Activated CD4-positive, alpha-beta T cell treated with anti-CD3 and anti-CD28 coated beads for 24 hours (primary cell): Measurements from ENCODE around the gene CTDSP1.

Experiments
- DNase-seq, 2 donors: peaks; one replicate each; pipeline ENCODE4 v3.0.0-alpha.2; 2020; ENCODE audit warnings: low read depth in 2 of 2

CTDSP1 gene, protein sequence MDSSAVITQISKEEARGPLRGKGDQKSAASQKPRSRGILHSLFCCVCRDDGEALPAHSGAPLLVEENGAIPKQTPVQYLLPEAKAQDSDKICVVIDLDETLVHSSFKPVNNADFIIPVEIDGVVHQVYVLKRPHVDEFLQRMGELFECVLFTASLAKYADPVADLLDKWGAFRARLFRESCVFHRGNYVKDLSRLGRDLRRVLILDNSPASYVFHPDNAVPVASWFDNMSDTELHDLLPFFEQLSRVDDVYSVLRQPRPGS

DNA sequence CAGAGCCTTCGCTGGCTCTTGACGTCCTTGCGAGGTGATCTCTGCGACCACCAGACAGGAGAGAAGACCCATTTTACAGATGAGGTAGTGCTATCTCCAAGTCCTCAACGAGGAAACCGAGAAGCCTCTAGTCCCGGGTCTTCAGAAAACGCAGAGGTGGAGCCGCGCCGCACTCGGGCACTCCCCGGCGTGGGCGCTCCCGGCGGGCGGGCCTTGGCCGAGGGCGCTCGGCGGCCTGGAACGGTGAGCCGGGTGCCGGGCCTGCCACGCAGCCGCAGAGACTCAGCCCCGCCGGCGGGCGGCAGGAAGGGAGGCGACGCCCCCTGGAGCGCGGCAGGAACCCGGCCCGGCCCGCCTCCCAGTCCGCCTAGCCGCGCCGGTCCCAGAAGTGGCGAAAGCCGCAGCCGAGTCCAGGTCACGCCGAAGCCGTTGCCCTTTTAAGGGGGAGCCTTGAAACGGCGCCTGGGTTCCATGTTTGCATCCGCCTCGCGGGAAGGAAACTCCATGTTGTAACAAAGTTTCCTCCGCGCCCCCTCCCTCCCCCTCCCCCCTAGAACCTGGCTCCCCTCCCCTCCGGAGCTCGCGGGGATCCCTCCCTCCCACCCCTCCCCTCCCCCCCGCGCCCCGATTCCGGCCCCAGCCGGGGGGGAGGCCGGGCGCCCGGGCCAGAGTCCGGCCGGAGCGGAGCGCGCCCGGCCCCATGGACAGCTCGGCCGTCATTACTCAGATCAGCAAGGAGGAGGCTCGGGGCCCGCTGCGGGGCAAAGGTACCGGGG is at the start of gene CTDSP1:
TSS of gene CTDSP1 (plus strand) at position 478 of the 776 bp plus-strand sequence. CDS start at position 701, 223 bp downstream.
- peak; percentile 80 to 85 for DNase-seq

DNA sequence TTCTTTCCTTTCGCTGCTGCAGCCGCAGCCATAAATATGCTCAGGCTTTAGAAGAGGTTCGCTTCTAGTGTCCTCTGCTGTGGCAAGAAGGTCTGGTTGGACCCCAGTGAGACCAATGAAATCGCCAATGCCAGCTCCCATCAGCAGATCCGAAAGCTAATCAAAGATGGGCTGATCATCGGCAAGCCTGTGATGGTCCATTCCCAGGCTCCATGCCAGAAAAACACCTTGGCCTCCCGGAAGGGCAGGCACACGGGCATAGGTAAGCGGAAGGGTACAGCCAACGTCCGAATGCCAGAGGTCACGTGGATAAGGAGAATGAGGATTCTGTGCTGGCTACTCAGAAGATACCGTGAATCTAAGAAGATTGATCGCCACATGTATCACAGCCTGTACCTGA is 45.6 kb upstream of the CTDSP1 start:
- DNase-seq: no peak

DNA sequence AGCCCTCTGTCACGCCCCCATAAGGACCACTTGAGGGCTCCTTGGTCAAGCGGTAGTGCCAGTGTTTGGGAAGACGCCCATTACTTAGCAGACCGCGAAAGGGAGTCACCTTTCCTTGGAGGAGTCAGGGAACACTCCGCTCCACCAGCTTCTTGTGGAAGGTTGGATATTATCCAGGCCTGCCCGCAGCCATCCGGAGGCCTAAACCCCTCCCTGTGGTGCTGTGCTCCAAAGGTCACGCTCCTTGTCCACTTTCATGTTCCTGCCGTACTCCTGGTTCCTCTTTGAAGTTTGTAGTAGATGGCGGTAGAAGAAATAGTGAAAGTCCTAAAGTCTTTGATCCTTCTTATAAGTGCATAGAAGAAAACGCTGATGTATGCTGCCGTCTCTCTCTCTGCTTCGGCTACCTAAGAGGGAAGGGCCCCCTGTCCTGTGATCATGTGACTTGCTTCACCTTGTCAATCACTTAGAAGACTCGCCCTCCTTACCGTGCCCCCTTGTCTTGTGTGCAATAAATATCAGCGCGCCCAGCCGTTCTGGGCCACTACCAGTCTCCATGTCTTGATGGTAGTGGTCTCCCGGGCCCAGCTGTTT is 44.7 kb upstream of the CTDSP1 start:
- no peak for DNase-seq

DNA sequence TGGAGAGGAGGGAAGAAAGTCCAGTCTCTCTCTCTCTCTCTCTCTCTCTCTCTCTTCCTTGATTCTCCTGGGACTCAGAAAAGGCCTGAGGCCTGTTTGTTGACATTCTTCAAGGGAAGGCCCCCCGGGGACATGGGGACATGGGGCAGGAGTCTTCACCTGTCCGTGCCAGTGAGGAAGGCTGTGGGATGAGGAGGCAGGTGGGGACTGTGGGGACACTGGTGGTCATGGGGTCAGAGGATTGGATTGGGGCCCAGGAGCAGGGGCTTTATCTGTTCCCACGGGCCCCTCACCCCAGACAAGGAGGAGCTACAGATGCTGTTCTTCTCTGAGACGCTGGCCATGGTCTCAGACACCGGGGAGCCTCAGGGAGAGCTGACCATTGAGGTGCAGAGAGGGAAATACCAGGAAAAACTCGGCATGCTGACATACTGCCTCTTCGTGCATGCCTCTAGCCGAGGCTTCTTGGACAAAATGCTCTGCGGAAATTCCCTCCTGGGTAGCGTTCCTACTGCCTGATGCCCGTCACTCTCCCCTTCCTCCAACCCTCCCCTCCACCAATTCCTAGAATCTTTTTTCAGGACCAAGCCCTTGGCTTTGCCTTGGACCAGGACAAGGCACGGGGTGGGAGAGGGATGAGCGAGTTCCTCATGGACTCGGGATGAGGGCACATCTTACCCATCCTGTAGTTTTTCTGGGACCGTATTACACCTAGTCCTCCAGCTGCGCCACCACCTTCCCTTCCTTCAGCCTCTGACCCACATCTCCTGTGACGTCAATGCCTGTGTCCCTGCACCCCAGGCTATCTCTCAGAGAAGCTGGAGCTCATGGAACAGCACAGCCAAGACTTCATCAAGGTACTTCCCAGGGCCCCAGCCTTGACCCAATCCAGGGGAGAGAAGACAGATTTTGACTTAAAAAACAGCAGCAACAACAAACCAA is 42.2 kb upstream of the CTDSP1 start:
- no peak for DNase-seq

DNA sequence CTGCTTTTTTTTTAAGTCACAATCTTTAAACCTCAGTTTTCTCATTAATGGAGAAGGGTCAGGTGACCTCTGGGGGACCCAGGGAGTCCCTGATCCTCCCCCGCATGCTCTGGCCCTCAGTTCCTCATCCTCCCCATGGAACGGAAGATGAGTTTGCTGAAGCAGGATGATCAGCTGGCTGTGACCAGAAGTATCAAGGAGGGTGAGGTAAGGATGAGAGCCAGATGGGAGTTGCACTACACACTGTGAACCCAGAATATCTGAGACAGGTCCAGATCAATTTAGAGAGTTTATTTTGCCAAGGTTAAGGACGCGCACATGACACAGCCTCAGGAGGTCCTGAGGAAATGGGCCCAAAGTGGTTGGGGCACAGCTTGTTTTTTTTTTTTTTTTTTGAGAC is 39.2 kb upstream of the CTDSP1 start:
- DNase-seq: no peak

DNA sequence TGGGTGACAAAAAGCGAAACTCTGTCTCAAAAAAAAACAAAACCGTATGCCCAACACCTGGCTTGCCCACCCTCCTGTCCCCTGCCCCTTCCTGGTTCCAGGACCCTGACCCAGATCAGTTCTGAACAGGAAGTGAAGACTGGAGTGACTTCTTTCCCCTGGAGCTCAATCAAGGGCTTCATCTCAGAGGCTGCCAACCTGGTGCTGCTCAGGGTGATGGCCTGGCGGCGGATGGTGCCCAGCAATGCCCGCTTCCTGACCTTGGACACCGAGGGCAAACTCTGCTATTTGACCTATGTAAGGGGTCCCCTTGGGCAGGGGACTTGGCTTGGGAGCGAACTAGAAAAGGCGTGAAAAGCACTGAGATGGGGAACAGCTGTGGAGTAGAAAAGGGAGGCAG is 37.1 kb upstream of the CTDSP1 start:
- no peak for DNase-seq

DNA sequence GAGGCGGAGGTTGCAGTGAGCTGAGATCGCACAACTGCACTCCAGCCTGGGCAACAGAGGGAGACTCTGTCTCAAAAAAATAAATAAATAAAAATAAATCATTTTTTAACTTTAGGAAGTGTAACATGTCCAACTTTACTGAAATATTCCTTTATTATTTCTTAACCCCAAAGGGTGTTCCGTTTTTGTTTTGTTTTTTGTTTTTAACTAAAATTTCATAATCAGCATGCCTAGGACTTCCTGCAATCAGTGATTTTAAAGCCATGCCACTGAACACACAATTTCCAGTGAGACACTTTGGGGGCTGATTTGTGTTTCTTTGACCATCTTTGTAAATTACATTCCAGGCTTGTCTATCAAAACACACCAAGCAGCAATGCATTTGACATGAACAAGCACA is 35.9 kb upstream of the CTDSP1 start:
- DNase-seq: no peak

DNA sequence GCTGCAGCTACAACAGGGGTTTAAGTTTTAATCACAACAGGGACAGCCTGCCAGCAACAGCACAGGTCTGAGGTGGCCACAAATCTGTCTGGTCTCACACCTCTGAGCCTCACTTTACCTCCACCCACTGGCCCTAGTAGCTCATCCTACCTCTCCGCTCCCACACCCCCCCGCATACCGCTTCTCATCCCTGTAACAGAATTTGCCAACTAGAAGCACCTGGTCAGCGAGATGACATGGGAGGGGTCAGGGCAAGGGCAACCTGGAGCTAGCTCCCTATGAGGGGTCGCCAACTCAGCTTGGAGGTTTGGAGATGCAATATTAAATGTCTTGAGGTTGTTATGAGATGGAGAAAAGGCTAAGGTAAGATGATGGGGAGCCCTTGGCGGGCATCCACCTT is 35.5 kb upstream of the CTDSP1 start:
- no peak for DNase-seq

DNA sequence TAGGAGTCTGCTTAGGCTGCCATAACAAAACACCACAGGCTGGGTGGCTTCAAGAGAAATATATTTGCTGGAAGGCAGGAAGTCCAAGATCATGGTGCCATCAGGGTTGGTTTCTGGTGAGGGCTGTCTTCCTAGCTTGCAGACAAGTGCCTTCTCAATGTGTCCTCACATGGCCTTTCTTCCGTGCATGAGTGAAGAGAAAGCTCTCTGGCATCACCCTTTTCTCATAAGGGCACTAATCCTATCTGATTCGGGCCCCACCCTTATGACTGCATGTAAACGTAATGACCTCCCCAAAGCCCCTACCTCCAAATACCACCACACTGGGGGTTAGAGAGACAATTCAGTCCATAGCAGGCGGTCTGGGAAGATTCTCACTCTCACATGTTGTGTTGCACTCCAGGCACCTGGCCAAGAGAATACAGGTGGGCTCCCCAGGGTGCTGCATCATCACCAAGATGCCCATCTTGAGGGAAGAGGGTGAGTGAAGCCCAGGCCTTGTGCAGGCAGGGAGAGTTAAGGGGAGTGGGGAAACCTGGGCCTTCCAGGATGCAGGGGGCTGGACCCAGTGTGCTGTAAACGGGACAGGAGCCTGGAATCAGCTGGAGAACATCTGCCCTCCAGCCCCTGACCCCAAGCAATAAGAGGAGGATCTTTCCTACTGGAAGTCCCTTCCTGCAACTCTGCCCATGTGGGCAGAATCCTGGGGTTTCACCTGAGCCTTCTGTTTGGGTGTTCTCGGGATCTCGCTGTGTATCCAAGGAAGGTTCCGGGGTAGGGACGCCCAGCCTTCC is 32.9 kb upstream of the CTDSP1 start:
- no peak for DNase-seq

DNA sequence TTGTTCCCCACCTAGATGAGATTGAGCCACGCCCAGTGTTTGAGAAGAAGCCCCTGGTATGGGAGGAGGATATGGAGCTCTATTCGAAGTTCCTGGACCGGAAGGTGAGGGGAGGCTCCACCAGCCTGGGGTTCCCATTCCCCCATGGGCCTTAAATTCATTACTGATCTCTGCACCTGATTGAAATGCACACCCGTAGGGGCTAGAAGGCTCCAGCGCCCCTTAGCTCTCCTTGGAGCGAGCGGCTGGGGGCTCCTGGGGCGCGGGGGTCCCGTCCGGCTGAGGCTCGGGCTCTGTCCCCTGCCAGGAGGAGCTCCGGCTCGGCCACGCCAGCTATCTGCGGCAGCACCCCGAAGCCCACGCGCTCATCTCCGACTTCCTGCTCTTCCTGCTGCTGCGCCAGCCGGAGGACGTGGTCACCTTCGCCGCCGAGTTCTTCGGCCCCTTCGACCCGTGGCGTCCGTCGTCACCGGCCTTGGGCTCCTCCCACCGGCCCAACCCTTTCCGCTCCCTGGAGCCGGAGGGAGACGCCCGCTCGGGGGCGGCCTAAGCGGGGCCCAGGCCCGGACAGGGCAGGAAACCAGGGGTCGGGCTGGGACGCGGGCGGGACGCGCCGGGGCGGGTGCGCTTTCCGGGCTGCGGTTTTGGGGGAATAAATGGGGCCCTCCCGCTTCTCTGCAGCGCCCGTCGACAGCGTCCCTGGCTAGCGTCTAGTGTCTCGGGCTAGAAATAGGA is 32.1 kb upstream of the CTDSP1 start:
- DNase-seq: peak; percentile 47 to 58

DNA sequence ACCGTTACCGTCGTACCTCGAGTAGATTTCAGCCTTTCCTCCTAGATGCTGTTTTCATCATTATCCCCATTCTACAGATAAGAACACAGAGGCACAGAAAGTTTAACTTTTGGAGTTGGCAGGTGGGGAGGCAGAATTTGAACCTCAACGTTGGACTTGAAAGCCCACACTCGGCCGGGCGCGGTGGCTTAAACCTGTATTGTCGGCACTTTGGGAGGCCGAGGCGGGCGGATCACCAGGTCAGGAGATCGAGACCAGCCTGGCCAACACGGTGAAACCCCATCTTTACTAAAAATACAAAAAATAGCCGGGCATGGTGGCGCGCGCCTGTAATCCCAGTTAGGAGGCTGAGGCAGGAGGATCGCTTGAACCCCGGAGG is 31.5 kb upstream of the CTDSP1 start:
- no peak for DNase-seq

DNA sequence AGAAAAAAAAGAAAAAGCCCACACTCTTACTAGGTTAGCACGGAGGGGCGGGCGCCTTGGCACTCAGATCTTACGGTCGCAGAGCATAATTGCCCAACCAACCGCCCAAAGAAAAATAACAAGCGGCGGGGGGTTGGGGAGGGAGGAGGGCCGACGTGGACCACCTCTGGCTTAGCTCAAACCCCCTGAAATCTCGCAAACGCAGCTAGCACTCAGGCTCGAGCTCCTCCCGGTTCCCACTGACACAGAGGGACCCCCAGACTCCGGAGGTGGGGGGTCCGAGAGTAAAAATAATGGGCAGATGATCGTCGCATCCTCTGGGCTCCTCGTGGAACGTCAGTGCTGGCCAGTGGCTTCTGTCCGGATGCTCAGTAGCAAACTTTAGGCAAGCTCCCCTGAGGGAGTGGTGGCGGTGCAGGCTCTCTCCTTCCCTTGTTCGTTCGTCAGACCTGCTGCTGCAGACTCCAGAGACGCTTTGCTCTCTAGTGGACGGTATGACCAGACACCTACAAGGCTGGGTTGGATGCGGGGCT is 31.0 kb upstream of the CTDSP1 start:
- DNase-seq: no peak

DNA sequence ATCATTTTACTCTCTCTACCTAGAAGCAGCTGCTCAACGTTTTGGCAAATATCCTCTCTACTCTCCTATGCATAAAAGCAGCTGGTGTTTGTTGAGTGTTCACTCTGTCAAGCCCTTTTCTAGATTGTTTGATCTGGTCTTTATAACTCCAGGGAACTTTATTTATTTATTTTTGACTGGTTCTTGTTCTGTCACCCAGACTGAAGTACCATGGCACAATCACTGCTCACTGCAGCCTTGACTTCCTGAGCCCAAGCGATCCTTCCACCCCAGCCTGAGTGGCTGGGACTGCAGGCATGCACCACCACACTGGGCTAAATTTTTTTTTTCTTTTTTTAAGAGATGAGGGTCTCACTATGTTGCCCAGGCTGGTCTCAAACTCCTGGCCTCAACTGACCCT is 30.3 kb upstream of the CTDSP1 start:
- no peak for DNase-seq

DNA sequence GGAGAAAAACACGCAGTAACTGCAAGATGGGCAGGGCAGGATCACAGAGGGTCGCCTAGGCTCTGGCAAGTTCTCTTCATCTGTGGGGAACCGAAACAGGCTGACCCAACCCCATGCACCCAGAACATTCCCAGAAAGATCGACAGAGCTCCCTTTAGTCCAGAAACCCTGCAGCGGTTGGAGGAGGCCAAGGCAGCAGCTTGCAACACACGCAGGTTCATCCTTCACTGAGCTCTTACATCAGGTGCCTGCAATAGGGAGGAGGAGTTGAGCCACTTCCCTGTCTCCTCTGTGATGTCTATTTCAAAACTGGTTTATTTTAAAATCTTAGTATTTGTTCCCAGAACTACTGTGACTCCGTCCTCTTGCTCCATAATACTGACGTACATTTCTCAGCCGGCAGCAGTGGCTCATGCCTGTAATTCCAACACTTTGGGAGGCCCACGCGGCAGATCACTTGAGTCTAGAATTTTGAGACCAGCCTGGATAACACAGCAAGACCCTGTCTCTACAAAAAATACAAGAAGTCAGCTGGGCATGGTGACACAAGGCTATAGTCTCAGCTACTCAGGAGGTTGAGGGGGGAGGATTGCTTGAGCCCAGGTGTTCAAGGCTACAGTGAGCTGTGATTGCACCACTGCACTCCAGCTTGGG is 29.1 kb upstream of the CTDSP1 start:
- DNase-seq: no peak

DNA sequence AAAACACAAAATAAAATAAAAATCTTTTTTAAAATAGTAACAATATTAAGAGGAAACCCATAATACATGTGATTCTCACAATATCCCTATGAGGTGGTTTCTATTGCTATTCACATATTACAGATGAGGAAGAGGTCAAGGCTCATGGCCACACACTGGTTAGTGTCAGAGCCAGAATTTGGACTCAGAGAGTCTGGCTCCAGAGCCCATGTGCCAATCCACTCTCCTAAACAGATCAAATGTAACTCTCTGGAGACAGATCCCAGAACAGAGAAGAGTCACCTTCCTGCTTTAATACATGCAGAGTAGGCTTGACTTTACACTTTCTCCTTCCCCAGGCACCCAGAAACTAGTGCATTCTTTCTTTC is 27.7 kb upstream of the CTDSP1 start:
- DNase-seq: no peak

DNA sequence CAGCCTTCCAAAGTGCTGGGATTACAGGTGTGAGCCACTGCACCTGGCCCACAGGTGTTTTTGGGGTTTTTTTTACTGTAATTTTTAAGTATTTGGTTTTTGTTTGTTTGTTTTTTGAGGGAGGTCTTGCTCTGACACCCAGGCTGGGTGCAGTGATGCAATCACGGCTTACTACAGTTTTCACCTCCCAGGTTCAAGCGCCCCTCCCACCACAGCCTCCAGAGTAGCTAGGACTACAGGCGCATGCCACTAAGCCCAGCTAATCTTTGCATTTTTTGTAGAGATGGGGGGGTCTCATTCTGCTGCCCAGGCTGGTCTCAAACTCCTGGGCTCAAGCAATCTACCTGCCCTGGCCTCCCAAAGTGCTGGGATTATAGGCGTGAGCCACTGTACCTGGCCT is 24.9 kb upstream of the CTDSP1 start:
- no peak for DNase-seq

DNA sequence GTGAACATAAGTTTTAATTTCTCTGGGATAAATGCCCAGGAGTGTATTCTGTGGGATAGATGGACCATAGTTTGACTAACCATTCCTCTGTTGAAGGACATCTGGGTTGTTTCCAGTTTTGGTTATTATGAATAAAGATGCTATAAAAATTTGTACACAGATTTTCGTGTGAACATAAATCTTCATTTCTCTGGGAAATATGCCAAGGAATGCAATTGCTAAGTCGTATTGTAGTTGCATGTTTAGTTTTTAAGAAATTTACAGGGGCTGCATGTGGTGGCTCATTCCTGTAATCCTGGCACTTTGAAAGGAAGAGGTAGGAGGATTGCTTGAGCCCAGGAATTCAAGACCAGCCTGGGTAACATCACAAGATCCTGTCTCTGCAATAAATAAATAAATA is 24.5 kb upstream of the CTDSP1 start:
- DNase-seq: no peak

DNA sequence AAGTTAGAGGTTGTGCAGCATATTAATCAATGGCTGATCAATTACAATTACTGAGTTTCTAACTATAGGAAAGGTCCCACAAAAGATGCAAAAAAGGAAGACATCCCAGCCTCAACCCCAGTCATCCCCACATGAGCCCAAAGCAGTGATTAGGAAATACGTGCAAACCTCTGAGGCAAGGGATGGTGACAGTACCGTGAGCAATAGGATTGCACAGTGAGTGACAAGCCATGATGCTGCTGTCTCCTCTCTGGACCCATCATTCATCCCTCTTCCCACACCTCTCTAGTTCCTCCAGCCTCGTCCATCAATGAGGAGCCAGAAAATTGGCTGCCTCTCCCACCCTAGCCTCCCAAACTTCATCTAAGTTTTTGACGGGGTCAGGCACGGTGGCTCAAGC is 21.6 kb upstream of the CTDSP1 start:
- no peak for DNase-seq

DNA sequence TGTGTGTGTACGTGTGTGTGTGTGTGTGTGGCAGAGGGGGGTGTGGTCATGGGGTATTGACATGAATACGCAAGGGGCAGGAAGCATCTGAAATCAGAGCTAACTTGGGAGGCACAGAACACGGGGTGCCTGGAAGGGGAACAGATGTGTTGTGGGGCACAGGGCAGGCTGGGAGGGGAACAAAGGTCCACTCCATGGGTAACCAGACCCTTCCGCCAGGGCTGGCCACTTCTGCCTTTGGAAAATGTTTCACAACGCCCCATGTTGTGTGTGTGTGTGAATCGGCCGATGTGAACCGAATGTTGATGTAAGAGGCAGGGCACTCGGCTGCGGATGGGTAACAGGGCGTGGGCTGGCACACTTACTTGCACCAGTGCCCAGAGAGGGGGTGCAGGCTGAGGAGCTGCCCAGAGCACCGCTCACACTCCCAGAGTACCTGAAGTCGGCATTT is 17.7 kb upstream of the CTDSP1 start, which contains the start of gene SLC11A1:
TSS of gene SLC11A1 (plus strand) at position 358 of the 451 bp plus-strand sequence. CDS start 96 bp downstream, outside the sequence.
- DNase-seq: no peak

DNA sequence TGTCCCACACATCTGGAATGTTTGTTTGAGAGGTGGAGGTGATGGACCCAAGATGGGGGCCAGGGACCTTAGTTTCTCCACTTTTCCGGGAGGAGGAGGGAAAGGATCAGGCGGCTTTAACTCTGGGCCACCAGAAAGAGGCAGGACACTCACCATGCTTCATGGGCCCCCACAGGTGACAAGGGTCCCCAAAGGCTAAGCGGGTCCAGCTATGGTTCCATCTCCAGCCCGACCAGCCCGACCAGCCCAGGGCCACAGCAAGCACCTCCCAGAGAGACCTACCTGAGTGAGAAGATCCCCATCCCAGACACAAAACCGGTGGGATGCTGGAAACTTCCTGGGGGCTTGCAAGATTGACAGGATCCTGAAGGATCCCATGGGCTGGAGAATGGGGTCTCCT is 16.9 kb upstream of the CTDSP1 start:
- DNase-seq: no peak
